ENCODE data around the gene PLEKHA3. TPM values are rescaled to one million over a fixed set of nuclear protein-coding genes. Genes with fewer than 3 reads are reported as not detected.
"Not testable (repeated sequence)": the region's sequence is repeated elsewhere in the genome, so short reads cannot be mapped to it uniquely, and the experiment has no call there.

The PLEKHA3 gene
- total RNA-seq, 4 donors from 2014 or later: 9.1 to 45.5 (median 14.2) TPM

DNA sequence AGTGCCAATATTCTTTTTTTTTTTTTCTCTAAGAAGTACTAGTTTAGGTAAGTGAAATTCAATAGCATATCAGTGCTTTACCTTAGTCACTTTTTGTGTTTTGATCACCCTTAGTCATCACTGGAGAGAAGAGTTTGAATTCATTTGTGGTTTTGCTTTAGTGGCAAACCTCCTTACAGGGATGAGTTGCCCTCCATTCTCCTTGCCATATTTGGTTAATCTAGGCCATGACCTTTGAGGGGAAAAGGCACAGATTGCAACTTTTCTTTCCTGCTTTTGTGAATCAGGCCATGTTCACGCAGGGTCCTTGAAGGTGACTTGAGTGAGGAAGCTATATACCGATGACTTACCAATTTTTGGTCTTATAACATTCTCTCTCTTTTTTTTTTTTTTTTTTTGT lies 34.4 kb downstream of the PLEKHA3 start:
- no peaks in the 10 kb centered on the region for H3K36me3 ChIP-seq
- peaks cover 0 to 2% of the 10 kb centered on the region in 2 donors for H3K27me3 ChIP-seq
- no peak for DNase-seq
- intact Hi-C loops (cut with DNase I; ENCODE audit: low total_unique reads): no loop called here
- H3K9me3 ChIP-seq: no peaks in the 10 kb centered on the region
- H3K4me1 ChIP-seq: no peaks in the 10 kb centered on the region
- no peak overlapping the region for H3K27ac ChIP-seq
- no peak for TF ChIP-seq POLR2A (IDR thresholded peaks at IDR 0.05)
- TF ChIP-seq, protein P1, sequence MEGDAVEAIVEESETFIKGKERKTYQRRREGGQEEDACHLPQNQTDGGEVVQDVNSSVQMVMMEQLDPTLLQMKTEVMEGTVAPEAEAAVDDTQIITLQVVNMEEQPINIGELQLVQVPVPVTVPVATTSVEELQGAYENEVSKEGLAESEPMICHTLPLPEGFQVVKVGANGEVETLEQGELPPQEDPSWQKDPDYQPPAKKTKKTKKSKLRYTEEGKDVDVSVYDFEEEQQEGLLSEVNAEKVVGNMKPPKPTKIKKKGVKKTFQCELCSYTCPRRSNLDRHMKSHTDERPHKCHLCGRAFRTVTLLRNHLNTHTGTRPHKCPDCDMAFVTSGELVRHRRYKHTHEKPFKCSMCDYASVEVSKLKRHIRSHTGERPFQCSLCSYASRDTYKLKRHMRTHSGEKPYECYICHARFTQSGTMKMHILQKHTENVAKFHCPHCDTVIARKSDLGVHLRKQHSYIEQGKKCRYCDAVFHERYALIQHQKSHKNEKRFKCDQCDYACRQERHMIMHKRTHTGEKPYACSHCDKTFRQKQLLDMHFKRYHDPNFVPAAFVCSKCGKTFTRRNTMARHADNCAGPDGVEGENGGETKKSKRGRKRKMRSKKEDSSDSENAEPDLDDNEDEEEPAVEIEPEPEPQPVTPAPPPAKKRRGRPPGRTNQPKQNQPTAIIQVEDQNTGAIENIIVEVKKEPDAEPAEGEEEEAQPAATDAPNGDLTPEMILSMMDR (IDR thresholded peaks at IDR 0.05): no peak
- H3K4me3 ChIP-seq: no peak overlapping the region

DNA sequence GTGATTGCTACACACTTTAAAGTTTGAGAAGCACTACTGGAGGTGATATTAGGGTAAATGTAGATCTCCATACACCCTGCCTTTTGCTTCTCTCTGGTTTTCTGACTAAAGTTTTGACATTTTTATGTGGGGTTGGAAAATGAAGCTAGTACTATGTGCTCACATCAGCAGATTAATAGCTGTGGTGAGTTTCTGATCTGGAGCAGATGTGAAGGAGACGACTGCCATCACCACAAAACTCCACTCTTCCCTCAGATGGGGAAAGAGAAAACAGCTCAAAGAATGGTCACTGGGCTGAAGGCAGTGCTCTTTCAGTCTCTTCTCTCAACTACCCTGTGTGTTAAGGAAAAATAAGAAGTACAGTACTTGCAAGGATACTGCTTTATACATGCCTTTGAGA lies 37.2 kb downstream of the PLEKHA3 start:
- H3K4me1 ChIP-seq: no peaks in the 10 kb centered on the region
- no peaks in the 10 kb centered on the region for H3K9me3 ChIP-seq
- H3K36me3 ChIP-seq: no peaks in the 10 kb centered on the region
- intact Hi-C loops (cut with DNase I; ENCODE audit: low total_unique reads): no loop called here
- H3K4me3 ChIP-seq: no peak overlapping the region
- no peak overlapping the region for H3K27ac ChIP-seq
- peaks cover 0 to 2% of the 10 kb centered on the region in 2 donors for H3K27me3 ChIP-seq
- TF ChIP-seq, protein P1 (IDR thresholded peaks at IDR 0.05): no peak
- TF ChIP-seq POLR2A (IDR thresholded peaks at IDR 0.05): no peak
- DNase-seq: no peak

DNA sequence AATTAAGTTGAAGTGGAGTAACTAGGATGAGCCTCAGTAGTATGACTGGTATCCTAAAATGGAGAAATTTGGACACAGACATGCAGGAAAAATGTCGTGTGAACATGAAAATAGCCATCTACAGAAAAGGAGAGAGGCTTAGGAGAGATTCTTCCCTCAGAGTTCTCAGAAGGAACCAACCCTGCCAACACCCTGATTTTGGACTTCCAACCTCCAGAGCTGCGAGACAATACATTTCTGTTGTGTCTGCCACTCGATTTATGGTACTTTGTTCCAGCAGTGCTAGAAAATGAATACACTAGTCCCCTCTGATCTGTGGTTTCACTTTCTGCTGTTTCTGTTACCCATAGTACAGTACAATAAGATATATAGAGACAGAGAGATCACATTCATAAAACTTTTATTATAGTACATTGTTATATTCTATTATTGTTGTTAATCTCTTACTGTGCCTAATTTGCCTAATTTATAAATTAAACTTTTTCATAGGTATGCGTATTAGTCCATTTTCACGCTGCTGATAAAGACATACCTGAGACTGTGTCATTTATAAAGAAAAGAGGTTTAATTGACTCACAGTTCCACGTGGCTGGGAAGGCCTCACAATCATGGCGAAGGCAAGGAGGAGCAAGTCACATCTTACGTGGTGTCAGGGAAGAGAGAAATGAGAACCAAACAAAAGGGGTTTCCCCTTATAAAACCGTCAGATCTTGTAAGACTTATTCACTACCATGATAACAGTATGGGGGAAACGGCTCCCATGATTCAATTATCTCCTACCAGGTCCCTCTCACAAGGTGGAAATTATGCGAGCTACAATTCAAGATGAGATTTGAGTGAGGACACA lies 41.3 kb downstream of the PLEKHA3 start:
- H3K4me1 ChIP-seq: no peaks in the 10 kb centered on the region
- intact Hi-C loops (cut with DNase I; ENCODE audit: low total_unique reads): no loop called here
- H3K4me3 ChIP-seq: no peak overlapping the region
- H3K27ac ChIP-seq: no peak overlapping the region
- H3K36me3 ChIP-seq: no peaks in the 10 kb centered on the region
- DNase-seq: no peak
- no peaks in the 10 kb centered on the region for H3K27me3 ChIP-seq
- TF ChIP-seq, protein P1 (IDR thresholded peaks at IDR 0.05): no peak
- TF ChIP-seq POLR2A (IDR thresholded peaks at IDR 0.05): no peak
- H3K9me3 ChIP-seq: no peaks in the 10 kb centered on the region

DNA sequence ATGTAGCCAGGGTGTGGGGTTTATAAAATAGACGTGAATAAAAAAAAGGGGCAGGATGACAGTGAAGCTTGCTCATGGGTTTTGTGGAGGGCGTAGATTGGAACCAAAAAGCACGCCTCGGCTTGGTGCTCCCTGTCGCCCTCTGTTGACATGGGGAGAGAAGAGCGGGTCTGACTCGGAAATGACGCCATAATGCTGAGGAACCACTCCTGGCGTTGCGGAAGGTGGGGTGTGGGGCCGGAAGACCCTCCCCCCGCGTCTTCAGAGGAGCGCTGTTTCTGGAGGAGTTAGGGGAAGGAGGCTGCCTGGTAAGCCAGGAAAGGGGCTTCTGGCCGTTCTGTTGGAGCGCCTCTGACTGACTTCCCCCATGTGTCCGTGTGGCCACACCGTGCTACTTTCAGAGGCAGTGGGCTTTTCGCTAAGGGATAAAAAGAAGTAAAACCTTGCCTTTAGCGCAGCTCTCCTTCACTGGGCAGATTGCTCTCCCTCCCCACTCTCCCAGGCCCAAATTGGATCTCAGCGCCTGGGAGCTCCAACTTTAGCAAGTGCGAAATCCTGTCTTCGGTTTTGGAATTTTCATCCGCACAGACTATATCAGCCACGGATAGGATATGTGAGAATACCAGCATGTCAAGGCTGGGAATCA lies 42.8 kb downstream of the PLEKHA3 start:
- H3K9me3 ChIP-seq: no peaks in the 10 kb centered on the region
- no peaks in the 10 kb centered on the region for H3K4me1 ChIP-seq
- peak overlapping the region; percentile 65 to 76 for H3K4me3 ChIP-seq
- peak; percentile 75 to 76 for DNase-seq
- peak overlapping the region; percentile 70 to 72 for H3K27ac ChIP-seq
- no peaks in the 10 kb centered on the region for H3K27me3 ChIP-seq
- intact Hi-C loops (cut with DNase I; ENCODE audit: low total_unique reads): no loop called here
- no peaks in the 10 kb centered on the region for H3K36me3 ChIP-seq
- TF ChIP-seq, protein P1 (IDR thresholded peaks at IDR 0.05): peak; percentile 51 to 69 (median 66)
- peak in 1 of 2 donors; percentile 52 for TF ChIP-seq POLR2A (IDR thresholded peaks at IDR 0.05)

DNA sequence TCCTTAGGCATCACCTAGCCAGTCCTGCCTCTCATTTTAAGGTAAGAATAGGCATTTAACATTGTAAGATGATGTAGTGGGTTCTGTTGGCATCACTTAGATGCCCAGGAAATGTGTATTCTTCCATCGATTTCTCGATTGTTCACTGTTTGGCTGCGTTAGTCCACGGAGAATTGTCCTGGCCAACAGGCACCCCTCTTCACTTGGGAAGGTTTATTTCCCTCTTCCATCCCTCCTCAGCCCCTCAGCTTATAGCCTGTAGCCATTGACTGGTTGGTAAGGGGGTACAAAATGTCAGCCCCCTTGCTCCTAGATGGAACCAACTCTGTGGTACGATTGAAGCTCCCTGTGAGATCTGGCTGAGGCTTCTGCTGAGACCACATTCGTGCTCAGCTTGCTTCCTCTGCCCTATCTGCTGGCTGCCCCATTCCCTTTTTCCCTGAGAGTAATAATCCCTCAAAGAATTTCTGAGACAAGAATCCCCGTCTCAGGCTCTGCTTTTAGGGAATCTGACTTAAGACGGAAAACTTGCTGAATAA lies 43.4 kb downstream of the PLEKHA3 start:
- Histone ChIP-seq H3K4me3 (peak overlapping the region; percentile 65 to 76), H3K27me3 (no peaks in the 10 kb centered on the region), H3K36me3 (no peaks in the 10 kb centered on the region), H3K27ac (peak overlapping the region; percentile 70 to 72), H3K4me1 (no peaks in the 10 kb centered on the region), H3K9me3 (no peaks in the 10 kb centered on the region)
- no peak for DNase-seq
- intact Hi-C loops (cut with DNase I; ENCODE audit: low total_unique reads): no loop called here
- TF ChIP-seq, protein P1 (IDR thresholded peaks at IDR 0.05): no peak
- no peak for TF ChIP-seq POLR2A (IDR thresholded peaks at IDR 0.05)

- H3K4me1 ChIP-seq; DNase-seq; H3K27me3 ChIP-seq; H3K9me3 ChIP-seq; intact Hi-C loops (cut with DNase I; ENCODE audit: low total_unique reads); H3K36me3 ChIP-seq; H3K27ac ChIP-seq; H3K4me3 ChIP-seq: not testable (repeated sequence)
Measured at GRCh38 chr2:178525010-178525409, 44.8 kb downstream of the PLEKHA3 start.

- intact Hi-C loops (cut with DNase I; ENCODE audit: low total_unique reads); H3K27me3 ChIP-seq; H3K4me1 ChIP-seq; H3K9me3 ChIP-seq; H3K36me3 ChIP-seq; H3K4me3 ChIP-seq; DNase-seq; H3K27ac ChIP-seq: not testable (repeated sequence)
Measured at GRCh38 chr2:178525460-178525859, 45.2 kb downstream of the PLEKHA3 start.

Measured in uterus (tissue), 4 donors.